ENCODE results near the gene HCN2.

DNA sequence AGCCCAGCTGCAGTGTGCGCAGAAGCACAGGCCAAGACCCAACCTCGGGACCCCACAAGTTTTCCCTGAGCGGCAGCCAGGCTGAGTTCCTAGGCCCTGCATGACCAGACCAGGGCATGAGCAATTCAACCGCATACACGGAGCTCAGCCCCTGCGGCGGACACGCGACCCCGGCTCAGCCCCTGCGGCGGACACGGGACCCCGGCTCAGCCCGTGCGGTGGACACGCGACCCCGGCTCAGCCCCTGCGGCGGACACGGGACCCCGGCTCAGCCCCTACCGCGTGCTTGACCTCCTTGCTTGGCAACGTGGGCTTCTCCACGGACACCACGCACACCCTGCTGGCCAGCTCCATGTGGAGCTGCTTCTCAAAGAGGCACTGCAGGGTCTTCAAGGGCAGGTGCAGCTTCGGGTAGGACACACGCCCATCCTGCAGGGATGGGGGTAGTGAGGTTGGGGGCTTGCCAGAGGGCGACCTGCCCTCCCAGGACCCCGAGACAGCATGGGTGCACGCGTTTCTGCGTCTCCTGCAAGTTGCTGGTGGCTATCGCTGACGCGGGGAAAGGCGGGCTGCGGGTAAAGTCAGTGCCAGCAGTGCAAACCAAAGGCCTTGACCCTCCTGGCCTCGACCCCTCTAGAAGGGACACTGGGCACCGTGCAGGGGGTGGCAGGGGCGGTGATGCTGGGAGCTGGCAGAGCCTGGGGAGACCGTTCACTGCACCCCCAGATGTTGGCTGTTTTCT lies 33.7 kb downstream of the HCN2 start:
- TF ChIP-seq POLR2A (IDR thresholded peaks at IDR 0.05), result no peak
- TF ChIP-seq, protein P1, sequence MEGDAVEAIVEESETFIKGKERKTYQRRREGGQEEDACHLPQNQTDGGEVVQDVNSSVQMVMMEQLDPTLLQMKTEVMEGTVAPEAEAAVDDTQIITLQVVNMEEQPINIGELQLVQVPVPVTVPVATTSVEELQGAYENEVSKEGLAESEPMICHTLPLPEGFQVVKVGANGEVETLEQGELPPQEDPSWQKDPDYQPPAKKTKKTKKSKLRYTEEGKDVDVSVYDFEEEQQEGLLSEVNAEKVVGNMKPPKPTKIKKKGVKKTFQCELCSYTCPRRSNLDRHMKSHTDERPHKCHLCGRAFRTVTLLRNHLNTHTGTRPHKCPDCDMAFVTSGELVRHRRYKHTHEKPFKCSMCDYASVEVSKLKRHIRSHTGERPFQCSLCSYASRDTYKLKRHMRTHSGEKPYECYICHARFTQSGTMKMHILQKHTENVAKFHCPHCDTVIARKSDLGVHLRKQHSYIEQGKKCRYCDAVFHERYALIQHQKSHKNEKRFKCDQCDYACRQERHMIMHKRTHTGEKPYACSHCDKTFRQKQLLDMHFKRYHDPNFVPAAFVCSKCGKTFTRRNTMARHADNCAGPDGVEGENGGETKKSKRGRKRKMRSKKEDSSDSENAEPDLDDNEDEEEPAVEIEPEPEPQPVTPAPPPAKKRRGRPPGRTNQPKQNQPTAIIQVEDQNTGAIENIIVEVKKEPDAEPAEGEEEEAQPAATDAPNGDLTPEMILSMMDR (IDR thresholded peaks at IDR 0.05), result no peak
